H1 (cell line): ENCODE data around the gene RNGTT.

Experiments used
- CBX5 ChIP-seq: fragments of 300-800, 300-1000 bp; sonication (generic); IDR thresholded peaks from 2 replicates; pipeline ENCODE4 v1.7.1; 2016; ENCODE audit warnings: antibody characterized with exemption, low read length, low read depth
- CHD1 ChIP-seq: IDR thresholded peaks from 2 replicates; pipeline ENCODE4 v1.6.1; 2012; ENCODE audit warnings: low read depth, low read length, improper control_type of control experiment
- CHD2 ChIP-seq: IDR thresholded peaks from 2 replicates; pipeline ENCODE4 v1.6.1; 2012; ENCODE audit warnings: low read length, improper control_type of control experiment
- CTCF ChIP-seq, 3 experiments: IDR thresholded peaks; 1 replicate in 2 of 3; 2 replicates in 1 of 3; pipeline versions ENCODE4 v1.5.1 to v1.6.1; 2011; ENCODE audit warnings: low read length in 3 of 3, mild to moderate bottlenecking in 3 of 3, inconsistent platforms in 2 of 3, low read depth in 1 of 3, moderate library complexity in 1 of 3; ENCODE audit not compliant: insufficient read depth in 1 of 3; ENCODE audit errors: control extremely low read depth in 1 of 3
- POLR2A ChIP-seq, 2 experiments: IDR thresholded peaks; 1 replicate in 1 of 2; 2 replicates in 1 of 2; pipeline ENCODE4 v1.6.1; 2011; ENCODE audit warnings: low read depth in 2 of 2, low read length in 2 of 2, mild to moderate bottlenecking in 2 of 2; ENCODE audit errors: control extremely low read depth in 1 of 2
- POLR2AphosphoS5 ChIP-seq: IDR thresholded peaks from 2 replicates; pipeline ENCODE4 v1.6.1; 2011; ENCODE audit warnings: low read depth, low read length
- SRF ChIP-seq: IDR thresholded peaks from 2 replicates; pipeline ENCODE4 v1.6.1; 2011; ENCODE audit warnings: mild to moderate bottlenecking, low read depth, low read length, moderate library complexity
- TF ChIP-seq, protein P1 (sequence below): IDR thresholded peaks from 2 replicates; pipeline ENCODE4 v1.6.1; 2012; ENCODE audit warnings: inconsistent platforms

GRCh38 chr6:88804701-88805100 is 158.7 kb downstream of the RNGTT start:
- TF ChIP-seq CTCF (IDR thresholded peaks at IDR 0.05; ENCODE audit: control extremely low read depth in 1 of 3, insufficient read depth in 1 of 3, low read depth in 1 of 3, low read length in 3 of 3) (no peak), CHD2 (no peak), CBX5 (no peak), SRF (no peak), POLR2AphosphoS5 (no peak), POLR2A (IDR thresholded peaks at IDR 0.05; ENCODE audit: control extremely low read depth in 1 of 2, low read depth in 2 of 2, low read length in 2 of 2) (no peak), CHD1 (no peak)
- TF ChIP-seq, protein P1, sequence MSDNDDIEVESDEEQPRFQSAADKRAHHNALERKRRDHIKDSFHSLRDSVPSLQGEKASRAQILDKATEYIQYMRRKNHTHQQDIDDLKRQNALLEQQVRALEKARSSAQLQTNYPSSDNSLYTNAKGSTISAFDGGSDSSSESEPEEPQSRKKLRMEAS = no peak
